Stimulated activated CD8-positive, alpha-beta memory T cell treated with anti-CD3 and anti-CD28 coated beads, Interleukin-7, amount 100 ng/mL, for 24 hours (primary cell): ENCODE results near the gene NR2F1.

ENCODE experiments used
- DNase-seq: peaks from one replicate; pipeline ENCODE4 v3.0.0-alpha.2; 2020; ENCODE audit warnings: low read depth

NR2F1 gene

DNA sequence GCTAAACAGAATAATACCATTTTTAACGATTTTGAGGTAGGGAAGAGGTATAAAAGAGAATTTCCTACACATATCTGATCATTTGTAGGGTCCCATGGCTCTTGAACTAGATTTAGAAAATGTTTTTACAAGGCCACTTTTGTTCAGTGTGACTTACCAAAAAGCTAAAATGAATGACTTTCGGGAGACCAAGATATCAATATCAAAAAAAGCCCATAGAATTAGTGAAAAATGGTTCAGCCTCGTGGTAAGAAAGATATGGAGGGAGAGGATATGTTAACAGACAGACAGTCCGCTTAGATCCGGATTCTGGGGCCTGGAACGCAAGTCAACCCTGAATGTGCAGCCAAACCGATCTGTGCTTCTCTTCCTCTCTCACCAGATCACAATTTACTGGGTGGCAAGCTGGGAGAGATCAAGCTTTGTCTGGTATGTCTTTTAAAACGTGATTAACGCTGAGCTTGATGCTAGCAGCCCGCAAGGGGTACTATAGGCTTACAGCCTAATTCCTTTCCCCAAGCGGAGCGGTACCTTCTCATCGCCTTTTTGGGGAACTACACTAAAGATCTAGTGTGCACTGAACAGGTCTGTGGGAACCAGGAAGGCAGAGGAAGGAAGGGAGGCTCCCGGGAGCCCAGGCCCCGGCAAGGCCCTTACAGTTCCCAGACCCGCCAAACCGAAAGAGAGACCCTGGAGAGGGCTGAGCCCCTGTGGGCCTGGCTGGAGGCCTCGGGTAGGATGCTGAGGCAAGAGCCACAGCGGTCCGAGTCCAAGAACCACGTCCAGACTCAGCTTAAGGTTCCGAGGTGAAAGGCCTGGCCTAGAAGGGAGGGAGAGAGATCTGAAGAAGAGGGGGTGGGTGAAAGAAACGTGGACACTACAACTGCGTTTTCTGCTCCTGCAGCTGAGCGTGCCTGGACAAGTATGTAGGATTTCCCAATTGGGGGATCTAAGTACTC lies 4.9 kb upstream of the NR2F1 start:
- no peak for DNase-seq

GRCh38 chr5:93578813-93579691 lies 4.0 kb upstream of the NR2F1 start:
- DNase-seq, result no peak

DNA sequence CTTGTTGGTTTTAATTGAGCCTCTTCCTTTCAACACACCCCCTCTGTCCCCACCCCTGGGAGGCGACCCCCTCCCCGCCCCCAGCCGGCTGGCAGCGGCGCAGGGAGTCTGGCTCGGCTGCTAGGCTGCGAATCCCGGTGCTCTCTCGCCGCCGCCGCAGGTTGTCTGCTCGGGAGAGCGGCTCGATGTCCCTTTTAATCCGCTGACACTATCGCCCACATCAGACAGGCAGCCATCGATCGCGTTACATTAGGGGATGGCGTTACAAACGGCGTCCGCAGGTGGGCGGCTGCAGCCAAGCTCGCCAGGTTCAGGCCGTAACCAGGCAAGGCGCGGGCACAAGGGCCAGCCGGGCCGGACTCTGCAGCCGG lies 3.3 kb upstream of the NR2F1 start:
- DNase-seq, result no peak

DNA sequence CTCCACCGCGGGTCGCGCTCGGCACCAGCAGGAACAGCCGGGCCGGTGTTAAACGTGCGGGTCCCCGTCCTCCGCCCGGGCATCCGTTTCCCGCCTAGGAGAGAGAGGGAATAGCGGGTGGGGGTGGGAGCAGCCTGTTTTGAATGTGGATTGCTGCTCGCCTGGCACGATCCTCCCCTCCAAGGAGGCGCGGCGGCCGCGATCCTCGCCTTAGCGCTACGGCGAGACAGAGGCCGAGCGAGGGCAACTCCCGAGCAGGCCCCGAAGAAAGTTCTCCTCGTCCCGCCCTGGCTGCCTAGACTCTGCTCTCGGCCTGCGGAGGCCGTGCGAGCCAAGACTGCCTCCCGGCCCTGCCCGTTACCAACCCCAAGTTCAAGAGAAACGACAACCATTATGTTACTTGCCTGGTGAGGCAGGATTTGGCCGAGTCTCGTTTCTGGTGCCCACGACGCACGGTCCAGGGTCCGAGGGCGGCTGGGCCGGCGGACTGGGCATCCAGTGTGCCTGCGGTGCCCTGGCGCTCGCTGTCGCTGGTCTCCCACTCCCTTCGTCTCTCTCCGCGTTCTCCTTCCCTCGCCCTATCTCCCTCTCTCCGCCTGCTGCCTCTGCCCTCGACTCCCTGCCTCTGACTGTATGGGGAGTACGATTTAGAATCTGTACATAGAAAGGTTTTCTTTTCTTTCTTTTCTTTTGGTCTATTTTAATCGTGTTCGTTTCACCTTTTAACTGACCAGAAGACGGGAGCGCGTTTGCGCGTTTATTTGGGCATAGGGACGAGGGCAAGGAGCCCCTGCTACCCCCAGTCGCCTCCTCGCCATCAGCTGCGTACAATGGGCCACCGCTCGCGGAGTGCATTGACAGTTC lies 2.7 kb upstream of the NR2F1 start:
- DNase-seq, result no peak

- no peak for DNase-seq
Observed at GRCh38 chr5:93580927-93581445, 2.0 kb upstream of the NR2F1 start, which contains the start of gene NR2F1-AS1. Gene NR2F1-AS1 (minus strand): TSS chr5:93581219.

DNA sequence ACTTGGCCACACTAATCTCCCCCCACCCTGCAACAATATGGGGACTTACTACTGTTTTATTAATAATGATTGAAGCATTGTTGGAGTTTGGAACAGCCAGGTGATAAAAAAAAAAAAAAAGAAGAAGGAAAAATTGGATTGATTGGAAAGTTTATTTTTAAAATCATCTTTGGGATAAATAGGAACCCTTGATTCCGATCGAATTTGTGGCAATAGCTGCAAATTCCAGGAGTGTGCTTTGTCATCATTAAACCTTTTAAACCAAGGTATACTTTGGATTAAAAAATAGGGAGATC lies 907 bp upstream of the NR2F1 start:
- DNase-seq, result no peak

- no peak for DNase-seq
Observed at GRCh38 chr5:93583439-93583767, 381 bp downstream of the NR2F1 start.

DNA sequence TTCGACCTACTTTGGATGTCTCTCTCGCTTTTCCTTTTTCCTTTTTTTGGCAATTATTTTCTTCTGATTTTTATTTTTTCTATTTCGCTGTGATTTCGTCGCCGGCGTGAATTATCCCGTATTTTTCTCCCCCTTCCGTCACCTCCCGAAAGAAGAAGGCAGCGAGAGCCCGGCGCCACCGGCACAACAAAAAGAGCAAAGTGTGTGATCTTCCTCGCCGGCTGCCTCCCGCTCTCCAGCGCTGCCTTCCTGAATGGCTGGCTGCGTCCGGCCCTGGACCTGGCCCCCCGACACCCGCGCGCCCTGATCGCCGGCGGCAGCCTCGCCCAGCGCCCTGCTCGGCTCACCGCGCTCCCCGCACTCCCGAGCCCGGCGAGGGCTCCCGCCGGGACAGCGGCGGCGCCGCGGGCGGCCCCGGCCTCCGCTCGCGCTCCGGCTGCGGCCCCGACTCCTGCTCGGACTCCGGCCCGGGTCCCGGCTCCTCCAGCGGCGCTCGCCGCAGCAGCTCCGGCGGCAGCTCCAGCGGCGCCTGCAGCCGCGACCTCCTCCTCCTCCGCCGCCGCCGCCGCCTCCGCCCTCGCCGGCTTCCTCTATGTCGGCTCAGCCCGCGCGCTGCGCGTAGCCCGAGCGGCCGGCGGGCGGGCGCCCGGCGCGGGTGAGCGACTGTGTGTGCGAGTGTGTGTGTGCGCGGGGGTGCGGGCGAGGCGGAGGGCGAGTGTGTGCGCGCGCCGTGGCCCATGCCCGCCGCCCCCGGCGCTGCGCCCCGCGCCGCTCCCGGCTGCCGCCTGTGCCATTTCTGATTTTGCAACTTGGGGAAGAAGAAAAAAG lies 960 bp downstream of the NR2F1 start:
- no peak for DNase-seq

DNA sequence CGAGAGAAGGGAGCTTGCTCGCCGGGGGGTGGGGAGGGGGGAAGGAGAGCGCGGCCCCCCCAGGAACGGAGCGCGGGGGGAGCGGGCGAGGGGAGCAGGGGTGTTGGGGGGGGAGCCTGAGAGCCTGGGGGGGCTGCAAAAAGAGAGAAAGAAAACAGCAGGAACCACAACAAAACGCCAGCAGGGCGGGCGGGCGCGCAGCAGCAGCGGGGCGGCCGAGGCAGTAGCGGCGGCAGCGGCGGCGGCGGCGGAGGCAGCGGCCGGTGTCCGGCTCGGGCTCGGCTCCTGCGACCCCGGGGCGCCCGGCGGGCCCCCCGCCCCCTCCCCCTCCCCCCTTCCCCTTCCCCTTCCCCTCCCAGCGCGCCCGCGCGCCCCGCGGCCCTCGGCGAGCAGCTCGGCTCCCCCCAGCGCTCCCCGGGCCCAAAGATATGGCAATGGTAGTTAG lies 1.6 kb downstream of the NR2F1 start:
- DNase-seq, result no peak

GRCh38 chr5:93585041-93585766 lies 2.2 kb downstream of the NR2F1 start:
- DNase-seq, result no peak

DNA sequence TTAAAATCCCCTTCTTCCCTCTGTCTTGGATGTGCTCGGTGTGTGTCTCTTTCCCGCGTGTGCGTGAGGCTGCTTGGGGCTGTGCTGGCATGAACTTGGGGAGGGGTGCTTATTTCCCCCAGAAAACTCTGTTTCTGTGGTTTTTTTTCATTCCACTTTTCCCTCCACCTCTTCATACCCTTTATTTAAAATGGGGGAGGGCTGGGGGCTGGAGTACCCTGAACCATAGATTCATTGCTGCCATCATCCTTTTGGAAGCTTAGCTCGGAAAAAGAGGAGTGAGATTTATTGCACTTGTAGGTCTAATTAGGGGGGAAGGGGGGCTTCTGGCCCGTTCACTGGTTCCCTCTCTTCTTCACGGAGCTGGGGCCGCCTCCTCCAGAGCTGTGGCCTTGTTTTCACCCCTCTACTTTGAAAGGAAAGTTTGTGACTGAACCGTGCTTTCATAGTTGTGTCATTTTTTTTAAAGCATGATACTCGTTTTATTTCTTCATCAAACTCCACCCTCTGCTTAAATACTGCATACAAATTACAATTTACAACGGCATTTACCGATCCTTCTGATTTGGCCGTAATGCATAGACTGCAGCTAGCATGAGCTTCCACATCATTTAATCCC lies 2.9 kb downstream of the NR2F1 start:
- no peak for DNase-seq

DNA sequence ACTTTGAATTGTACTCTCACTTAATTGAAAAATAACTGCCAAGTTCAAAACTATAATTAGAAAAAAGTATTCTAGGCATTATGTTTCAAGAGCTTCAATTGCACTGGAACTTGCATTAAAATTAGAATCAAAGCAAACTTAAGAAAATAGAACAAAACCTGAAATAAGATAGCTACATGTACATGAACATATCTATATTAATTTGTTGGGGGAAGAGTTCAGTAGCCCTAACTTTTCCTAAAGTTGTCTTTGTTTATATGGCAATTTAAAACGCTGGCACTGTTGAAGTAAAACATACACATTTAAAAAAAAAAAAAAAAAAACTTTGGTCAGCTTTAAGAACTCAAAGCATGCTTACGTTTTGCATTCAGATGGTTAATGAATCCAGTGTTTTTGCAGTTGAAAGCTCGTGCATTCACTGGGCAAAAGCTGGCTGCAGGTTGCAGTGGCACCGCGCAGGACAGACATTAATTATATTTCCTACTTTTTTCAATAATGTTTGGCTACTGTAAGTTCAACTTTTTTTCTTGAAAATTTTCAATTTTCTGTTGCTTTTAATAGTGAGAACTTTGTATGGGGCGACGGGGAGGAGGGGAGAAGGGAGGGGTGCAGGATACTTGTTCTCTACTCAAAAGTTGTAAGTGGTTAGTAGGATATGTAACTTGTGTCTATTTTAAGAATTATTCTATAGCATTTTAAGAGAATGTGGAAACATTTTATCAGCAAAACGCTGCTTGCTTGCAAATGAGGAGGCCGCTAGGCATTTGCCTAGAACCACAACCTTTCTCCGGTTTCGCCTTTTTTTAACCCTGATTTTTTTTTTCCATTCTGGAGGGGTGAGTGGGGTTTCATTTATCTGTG lies 3.9 kb downstream of the NR2F1 start:
- DNase-seq, result no peak

DNA sequence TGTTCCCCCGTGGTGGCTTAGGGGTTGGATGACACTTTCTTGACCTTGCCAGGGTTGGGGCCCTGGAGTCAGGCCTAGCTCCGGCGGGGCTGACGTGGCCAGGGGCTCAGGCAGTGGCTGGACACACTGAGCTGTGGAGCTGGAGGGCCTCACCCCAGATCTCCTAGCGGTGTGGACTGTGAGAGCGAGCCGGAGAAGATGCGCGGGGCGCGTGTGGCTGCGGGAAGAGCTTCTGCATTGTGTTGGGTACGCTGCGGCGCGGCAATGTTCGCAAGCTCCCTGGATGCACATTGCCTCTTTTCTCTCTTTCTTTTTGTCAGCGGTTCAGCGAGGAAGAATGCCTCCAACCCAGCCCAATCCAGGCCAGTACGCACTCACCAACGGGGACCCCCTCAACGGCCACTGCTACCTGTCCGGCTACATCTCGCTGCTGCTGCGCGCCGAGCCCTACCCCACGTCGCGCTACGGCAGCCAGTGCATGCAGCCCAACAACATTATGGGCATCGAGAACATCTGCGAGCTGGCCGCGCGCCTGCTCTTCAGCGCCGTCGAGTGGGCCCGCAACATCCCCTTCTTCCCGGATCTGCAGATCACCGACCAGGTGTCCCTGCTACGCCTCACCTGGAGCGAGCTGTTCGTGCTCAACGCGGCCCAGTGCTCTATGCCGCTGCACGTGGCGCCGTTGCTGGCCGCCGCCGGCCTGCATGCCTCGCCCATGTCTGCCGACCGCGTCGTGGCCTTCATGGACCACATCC lies 4.8 kb downstream of the NR2F1 start:
- DNase-seq, result no peak

DNA sequence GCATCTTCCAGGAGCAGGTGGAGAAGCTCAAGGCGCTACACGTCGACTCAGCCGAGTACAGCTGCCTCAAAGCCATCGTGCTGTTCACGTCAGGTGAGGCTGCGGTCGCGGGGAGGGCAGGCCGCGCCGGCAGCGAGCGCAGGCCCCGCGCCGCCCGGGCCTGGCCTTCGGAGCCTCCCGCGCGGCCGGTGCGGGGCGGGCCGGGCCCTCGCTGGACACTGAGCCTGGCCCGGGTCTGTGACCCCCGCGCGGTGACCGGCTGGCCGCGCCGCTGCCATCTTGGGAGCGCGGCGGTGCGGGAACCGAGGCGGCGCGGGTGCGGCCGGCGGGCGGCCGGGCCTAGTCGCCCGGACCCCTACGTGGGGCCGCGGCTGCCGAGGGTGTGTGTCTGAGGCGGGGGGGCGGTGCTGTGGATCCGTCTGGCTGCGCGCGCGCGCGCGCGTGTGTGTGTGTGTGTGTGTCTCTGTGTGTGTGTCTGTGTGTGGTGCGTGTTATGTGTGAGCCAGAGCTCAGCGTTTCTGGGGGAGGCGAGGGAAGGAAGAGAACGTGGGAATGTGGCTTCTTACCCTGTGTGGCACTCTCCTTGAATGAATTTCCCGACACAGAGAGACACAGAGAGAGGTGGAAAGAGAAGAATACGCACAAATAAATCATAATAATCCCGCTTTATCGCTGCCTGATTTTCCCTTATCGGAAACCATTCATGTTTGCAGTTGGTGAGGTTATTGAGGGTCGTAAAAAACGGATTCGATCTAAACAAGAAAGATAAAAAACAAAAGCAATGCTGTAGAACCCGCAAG lies 5.5 kb downstream of the NR2F1 start:
- DNase-seq, result no peak

GRCh38 chr5:93589152-93589828 lies 6.3 kb downstream of the NR2F1 start:
- no peak for DNase-seq

- no peak for DNase-seq
Observed at GRCh38 chr5:93589829-93590215, 6.8 kb downstream of the NR2F1 start.

- no peak for DNase-seq
Observed at GRCh38 chr5:93590493-93590892, 7.5 kb downstream of the NR2F1 start.
